Hippocampal formation (tissue), 2 donors: ENCODE results near the gene CYP46A1.
"Not testable (repeated sequence)": the region's sequence is repeated elsewhere in the genome, so short reads cannot be mapped to it uniquely, and the experiment has no call there.

Experiments used
- DNase-seq, 2 donors: peaks; one replicate each; lab custom pipeline; 2025; lab: John Stamatoyannopoulos, UW

The CYP46A1 gene

DNA sequence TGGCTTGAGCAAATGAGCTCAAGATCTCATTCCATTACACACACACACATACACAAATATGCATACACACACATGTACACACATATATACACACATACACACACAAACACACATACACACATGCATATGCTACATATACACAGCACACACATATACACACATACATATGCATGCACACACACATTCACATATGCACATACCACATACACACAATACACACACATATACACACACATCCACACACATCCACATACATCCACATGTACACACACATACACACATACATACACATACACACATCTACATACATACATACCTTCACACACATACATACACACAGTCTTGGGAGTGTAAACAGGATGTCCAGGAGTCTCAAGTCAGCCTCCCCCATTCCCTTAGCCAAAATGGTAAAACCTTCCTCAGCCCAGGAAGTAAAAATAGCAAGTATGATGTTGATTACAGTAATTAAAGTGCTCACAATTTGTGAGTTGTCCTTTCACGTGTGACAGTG lies 26.4 kb upstream of the CYP46A1 start:
- no peak for DNase-seq

- DNase-seq: no peak
Measured at GRCh38 chr14:99658218-99658845, 25.8 kb upstream of the CYP46A1 start.

DNA sequence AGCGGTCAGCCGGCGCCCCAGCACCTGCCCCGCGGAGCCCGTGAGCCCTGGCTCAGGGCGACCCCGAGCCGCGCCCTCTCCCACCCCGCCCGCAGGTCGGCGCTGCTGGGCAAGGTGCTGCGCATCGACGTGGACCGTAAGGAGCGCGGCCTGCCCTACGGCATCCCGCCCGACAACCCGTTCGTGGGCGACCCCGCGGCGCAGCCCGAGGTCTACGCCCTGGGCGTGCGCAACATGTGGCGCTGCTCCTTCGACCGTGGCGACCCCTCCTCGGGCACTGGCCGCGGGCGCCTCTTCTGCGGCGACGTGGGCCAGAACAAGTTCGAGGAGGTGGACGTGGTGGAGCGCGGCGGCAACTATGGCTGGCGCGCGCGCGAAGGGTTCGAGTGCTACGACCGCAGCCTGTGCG lies 24.8 kb upstream of the CYP46A1 start:
- no peak for DNase-seq

- no peak for DNase-seq
Measured at GRCh38 chr14:99660006-99660566, 24.0 kb upstream of the CYP46A1 start.

DNA sequence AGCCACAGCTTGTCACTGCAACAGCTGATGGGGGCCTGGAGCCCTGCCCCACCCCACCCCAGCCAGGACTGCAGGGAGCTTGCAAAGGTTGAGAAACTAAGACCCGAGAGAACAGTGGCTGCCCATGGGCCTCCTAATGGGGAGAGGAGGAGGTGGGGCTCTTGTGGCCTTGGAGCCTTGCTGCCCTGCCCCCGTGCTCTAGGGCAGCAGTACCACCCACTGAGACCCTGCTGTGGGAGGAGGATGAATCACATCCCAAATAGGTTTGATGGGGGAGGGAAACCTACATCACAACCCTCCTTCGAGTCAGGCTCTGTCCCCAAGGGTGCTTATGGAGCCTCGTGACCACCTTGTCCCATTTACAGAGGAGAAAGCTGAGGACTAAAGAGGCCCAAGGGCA lies 23.3 kb upstream of the CYP46A1 start:
- DNase-seq: no peak

DNA sequence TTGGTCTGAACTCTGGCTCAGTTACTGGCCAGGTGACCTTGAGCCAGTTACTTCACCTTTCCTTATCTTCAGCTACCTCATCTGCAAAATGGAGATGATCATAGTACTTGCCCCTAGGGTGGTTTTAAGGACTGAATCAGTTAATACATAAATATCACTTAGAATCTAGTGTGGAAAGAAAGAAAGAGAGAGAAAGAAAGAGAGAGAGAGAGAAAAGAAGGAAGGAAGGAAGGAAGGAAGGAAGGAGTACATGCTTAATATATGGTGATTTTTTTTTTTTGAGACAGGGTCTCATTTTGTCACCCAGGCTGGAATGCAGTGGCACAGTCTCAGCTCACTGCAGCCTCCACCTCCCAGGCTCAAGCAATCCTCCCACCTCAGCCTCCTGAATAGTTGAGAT lies 22.9 kb upstream of the CYP46A1 start:
- not testable (repeated sequence) for DNase-seq

DNA sequence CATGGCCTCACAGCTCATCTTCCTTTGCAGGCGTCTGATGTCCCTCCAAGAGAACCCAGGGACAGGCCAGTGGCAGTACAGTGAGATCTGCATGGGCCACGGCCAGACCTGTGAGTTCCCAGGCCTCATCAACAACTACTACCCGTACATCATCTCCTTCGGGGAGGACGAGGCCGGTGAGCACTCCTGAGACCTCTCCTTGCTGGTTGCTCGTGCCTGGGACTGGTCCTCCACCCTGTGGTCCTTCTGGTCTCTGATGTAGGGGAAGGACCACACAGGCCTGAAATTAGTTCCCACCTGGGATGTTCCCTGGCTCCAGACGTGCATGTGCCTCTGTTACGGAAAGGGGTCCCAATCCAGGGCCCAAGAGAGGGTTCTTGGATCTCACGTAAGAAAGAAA lies 21.3 kb upstream of the CYP46A1 start:
- no peak for DNase-seq

GRCh38 chr14:99663386-99664057 lies 20.6 kb upstream of the CYP46A1 start:
- no peak for DNase-seq

DNA sequence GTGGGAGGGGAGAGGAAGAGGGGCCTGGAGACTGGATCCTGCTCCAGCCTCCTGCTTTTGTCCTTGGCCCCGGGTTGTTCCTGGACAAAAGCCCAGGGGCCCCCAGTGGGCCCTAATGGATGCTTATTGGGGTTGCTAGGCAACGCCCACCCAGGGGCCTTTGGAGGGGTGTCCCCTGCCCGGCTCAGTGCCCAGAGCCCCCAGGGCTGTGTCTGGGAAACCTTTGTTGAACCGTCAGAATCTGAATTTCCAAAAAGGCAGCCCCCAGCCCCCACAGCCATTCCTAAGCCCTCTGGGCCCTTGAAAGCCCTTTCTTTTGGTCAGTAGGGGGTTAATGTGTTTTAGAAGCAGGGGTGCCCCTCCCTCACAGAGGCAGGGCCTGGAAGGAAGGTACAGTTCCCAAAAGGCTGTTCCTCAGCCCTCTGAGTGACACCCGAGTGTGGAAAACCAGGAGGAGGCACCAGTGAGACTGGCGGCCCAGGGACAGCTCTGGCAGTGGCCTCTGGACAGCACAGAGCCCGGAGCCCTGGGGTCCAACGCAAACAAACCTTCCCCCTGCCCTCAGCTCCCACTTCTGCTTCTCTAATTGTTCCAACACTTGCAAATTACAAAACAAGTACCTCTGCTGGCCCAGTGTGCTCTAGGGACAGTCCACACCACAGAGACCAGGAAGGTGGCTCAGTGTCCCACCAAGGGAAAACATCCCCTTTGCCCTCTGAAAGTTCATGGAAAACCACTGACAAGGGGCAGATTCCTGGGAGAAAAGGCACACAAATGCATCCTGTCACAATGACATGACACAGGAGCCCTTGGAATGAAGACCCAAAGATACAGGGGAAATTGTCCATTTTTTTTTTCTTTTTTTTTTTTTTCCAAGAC lies 19.8 kb upstream of the CYP46A1 start:
- peak in 1 of 2 donors; percentile 34 for DNase-seq

DNA sequence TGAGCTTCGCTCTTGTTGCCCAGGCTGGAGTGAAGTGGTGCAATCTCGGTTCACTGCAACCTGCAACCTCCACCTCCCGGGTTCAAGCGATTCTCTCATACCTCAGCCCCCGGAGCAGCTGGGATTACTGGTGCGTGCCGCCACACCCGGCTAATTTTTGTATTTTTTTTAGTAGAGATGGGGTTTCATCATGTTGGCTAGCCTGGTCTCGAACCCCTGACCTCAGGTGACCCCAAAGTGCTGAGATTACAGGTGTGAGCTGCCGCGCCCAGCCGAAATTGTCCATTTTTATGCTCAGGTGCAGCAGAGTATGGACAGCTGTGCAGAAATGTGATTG lies 19.2 kb upstream of the CYP46A1 start:
- DNase-seq: no peak

- DNase-seq: no peak
Measured at GRCh38 chr14:99666533-99666932, 17.6 kb upstream of the CYP46A1 start.

DNA sequence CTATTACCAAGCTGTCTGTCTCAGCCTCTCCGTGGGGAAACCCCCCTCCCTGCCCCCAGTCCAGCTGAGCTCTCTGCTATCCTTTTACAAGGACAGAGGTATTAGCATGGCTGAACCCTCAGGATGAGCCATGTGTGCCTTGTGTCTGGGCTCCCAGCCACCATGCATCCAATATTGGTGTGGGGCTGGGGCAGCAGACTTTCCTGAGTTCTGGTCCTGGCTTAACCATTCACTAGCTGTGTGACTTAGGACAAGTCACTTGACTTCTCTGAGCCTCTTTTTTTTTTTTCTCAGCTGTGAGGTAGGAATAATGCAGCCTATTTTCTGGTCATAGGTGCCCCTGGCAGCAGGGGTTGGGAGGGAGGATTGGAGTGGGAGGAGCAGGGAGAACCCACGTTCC lies 17.1 kb upstream of the CYP46A1 start:
- no peak for DNase-seq

DNA sequence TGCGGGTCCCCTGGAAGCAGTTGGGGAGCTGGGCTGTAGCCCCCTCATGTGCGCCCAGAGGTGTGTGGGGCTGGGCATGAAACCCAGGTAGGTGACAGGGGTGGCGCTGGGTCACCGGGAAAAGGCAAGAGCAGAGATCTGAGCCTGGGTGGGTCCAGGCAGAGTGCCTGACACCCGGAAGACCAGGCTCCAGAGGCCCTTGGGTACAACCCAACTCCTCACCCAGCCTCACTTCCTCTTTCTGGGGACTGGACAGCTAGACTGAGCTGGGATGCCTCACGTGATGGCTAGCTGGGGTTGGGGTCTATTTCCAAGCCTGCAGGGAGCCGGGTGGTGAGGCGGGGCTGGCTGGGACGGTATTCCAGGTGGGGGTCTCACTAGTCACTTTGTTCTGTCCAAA lies 16.3 kb upstream of the CYP46A1 start:
- no peak for DNase-seq

DNA sequence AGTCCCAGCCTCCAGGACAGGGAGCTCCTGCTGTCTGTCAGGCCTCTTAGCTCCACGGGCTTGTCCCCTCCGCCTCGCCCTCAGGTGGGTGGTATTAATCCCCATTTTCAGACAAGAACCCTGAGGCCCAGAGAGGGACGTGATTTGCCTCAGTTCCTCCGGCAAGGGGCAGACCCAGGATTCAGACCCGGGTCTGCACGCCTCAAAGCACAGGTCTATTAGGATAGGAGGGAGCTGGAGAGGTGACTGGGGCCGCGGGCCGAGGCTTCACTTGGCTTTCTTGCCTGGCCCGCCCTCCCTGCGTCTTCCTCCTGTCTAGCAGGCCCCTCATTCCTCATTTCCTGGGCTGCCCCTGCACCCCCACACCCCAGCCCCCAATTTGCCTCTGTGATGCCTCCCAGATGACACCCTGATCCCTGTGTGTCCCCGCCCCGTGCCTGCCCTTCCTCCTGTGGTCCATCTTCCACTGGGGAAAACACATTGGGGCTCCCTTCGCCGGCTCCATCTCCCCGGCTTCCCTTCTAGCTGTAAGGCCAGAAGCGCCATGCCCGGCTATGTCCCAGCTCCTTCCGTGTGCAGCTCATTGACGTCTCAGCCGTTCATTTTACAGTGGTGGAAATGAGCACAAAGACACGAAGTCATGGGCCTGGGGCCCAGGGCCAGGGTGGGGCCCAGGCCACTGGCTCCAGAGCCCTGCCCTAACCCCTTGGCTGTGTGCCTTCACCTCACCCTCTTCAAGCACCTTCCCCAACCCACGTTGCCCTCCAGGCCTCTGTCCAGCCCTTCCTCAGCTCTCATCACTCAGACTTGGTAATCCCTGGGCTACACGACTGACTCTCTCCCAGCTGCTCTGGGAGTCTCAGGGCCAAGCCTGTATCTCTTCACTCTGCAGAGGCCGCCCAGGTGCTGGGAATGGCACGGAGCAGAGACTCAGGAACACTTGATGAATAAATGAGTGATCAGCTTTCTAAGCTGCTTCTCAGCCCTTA lies 15.5 kb upstream of the CYP46A1 start:
- DNase-seq: no peak

GRCh38 chr14:99670361-99671234 lies 13.5 kb upstream of the CYP46A1 start:
- DNase-seq: no peak

DNA sequence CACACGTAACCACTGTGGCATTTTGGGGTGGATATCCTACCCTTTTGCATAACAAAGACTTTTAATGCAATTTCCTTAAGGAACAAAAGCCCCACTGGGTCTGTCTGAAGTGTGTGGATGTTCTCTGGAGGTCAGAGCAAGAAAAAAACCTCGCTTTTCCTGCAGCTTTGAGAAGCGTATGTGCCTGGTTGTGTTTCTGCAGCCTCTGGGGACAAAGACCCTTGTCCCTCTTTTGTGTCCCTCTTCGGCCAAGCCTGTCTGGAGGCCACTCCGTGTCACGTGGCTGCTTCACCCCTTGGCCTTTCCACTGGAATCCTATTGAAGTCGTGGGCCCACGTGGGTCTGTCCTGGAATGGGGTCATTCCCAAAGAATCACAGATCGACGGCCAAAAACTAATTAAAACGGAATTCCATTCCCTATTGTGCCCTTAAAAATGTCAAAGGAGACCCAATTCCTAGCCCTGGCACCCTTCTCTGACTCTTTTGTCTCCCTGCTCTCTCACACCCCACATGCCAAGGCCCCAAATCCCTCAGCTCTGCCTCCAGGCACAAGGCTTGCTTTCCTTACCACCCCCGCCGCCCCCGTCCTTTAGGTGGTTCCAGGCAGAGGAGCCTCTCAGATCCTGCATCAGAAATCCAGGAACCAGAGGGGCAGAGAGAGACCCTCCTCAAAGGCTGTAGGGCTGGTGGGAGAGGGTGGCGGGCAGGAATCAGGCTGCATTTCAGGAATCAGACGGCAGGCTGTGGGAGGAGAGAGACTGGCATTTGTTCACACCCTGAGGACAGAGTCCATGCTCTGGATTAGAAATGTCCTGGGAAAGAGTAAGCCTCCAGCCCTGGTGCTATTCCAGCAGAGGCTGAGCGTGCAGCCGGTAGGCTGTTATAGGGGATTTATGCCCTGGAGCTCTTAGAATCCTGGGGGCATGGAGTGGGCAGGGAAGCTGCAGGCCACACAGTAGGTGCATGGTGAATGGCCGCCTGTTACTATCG lies 12.6 kb upstream of the CYP46A1 start:
- DNase-seq: peak; percentile 31 to 55

- no peak for DNase-seq
Measured at GRCh38 chr14:99672506-99673304, 11.4 kb upstream of the CYP46A1 start.
